Pons (tissue), 1 donor: ENCODE measurements around the gene A1BG.

Source experiments
- DNase-seq: peaks from one replicate; pipeline ENCODE4 v3.0.0-alpha.2; 2016; ENCODE audit warnings: low spot score

A1BG gene

GRCh38 chr19:58296104-58296503, 57.2 kb downstream of the A1BG start:
- no peak for DNase-seq
